HEK293 (cell line): ENCODE data around the gene POLR3C.

Source experiments
- GLI2 ChIP-seq: fragments of 450-650 bp; formaldehyde crosslinking; IDR thresholded peaks from 2 replicates; pipeline ENCODE4; 2017; ENCODE audit warnings: missing biosample characterization, missing genetic modification characterization, low read depth, borderline replicate concordance
- GLIS1 ChIP-seq: fragments of 450-650 bp; formaldehyde crosslinking; IDR thresholded peaks from 2 replicates; pipeline ENCODE4 v1.5.1; 2016; ENCODE audit warnings: missing biosample characterization, missing genetic modification characterization
- HOXA7 ChIP-seq: sonication (generic); formaldehyde crosslinking; IDR thresholded peaks from 2 replicates; pipeline ENCODE4 v1.8.1; 2022; ENCODE audit warnings: missing genetic modification reagents, borderline replicate concordance
- REPIN1 ChIP-seq: fragments of 450-650 bp; formaldehyde crosslinking; IDR thresholded peaks from 2 replicates; pipeline ENCODE4 v1.5.1; 2017; ENCODE audit warnings: missing biosample characterization, missing genetic modification characterization, low read depth
- YY1 ChIP-seq: fragments of 450-650 bp; formaldehyde crosslinking; IDR thresholded peaks from 2 replicates; pipeline ENCODE4 v1.5.1; 2018; ENCODE audit warnings: missing biosample characterization, missing genetic modification characterization
- ZFP3 ChIP-seq: fragments of 450-650 bp; formaldehyde crosslinking; IDR thresholded peaks from 2 replicates; pipeline ENCODE4 v1.5.1; 2016; ENCODE audit warnings: low read depth, missing biosample characterization, missing genetic modification characterization
- ZNF10 ChIP-seq: fragments of 450-650 bp; formaldehyde crosslinking; IDR thresholded peaks from 2 replicates; pipeline ENCODE4 v1.5.1; 2017; ENCODE audit warnings: missing biosample characterization, missing genetic modification characterization
- ZNF140 ChIP-seq: fragments of 450-650 bp; formaldehyde crosslinking; IDR thresholded peaks from 2 replicates; pipeline ENCODE4 v1.5.1; 2016; ENCODE audit warnings: missing biosample characterization, missing genetic modification characterization
- ZNF146 ChIP-seq: fragments of 450-650 bp; formaldehyde crosslinking; IDR thresholded peaks from 2 replicates; pipeline ENCODE4 v1.5.1; 2016; ENCODE audit warnings: missing biosample characterization, missing genetic modification characterization
- ZNF16 ChIP-seq: fragments of 450-650 bp; formaldehyde crosslinking; IDR thresholded peaks from 2 replicates; pipeline ENCODE4 v1.5.1; 2016; ENCODE audit warnings: low read depth, missing biosample characterization, missing genetic modification characterization
- ZNF184 ChIP-seq: fragments of 450-650 bp; IDR thresholded peaks from 2 replicates; pipeline ENCODE4 v1.5.1; 2018; ENCODE audit warnings: missing biosample characterization, mild to moderate bottlenecking, missing genetic modification characterization
- ZNF37A ChIP-seq: fragments of 450-650 bp; IDR thresholded peaks from 2 replicates; pipeline ENCODE4 v1.5.1; 2018; ENCODE audit warnings: missing biosample characterization, missing genetic modification characterization
- ZNF510 ChIP-seq: fragments of 450-650 bp; formaldehyde crosslinking; IDR thresholded peaks from 2 replicates; pipeline ENCODE4 v1.5.1; 2018; ENCODE audit warnings: mild to moderate bottlenecking, missing genetic modification characterization, missing biosample characterization; ENCODE audit not compliant: insufficient replicate concordance
- ZNF555 ChIP-seq: fragments of 450-650 bp; formaldehyde crosslinking; conservative IDR thresholded peaks from 2 replicates; pipeline ENCODE4 v1.5.1; 2017; ENCODE audit warnings: missing biosample characterization, mild to moderate bottlenecking, missing genetic modification characterization, inconsistent platforms
- ZNF561 ChIP-seq: fragments of 450-650 bp; IDR thresholded peaks from 2 replicates; pipeline ENCODE4 v1.5.1; 2018; ENCODE audit warnings: missing biosample characterization, missing genetic modification characterization, borderline replicate concordance
- ZNF585B ChIP-seq: fragments of 450-650 bp; formaldehyde crosslinking; IDR thresholded peaks from 2 replicates; pipeline ENCODE4 v1.5.1; 2016; ENCODE audit warnings: missing biosample characterization, missing genetic modification characterization
- ZNF660 ChIP-seq: fragments of 450-650 bp; IDR thresholded peaks from 2 replicates; pipeline ENCODE4 v1.5.1; 2018; ENCODE audit warnings: missing biosample characterization, mild to moderate bottlenecking, missing genetic modification characterization
- ZNF843 ChIP-seq: fragments of 450-650 bp; formaldehyde crosslinking; IDR thresholded peaks from 2 replicates; pipeline ENCODE4 v1.5.1; 2016; ENCODE audit warnings: missing biosample characterization, missing genetic modification characterization
- TF ChIP-seq, protein P1 (sequence below): fragments of 450-650 bp; formaldehyde crosslinking; IDR thresholded peaks from 2 replicates; pipeline ENCODE4 v1.5.1; 2016; ENCODE audit warnings: missing biosample characterization, missing genetic modification characterization, borderline replicate concordance
- TF ChIP-seq, protein P2 (sequence below): fragments of 450-650 bp; formaldehyde crosslinking; IDR thresholded peaks from 2 replicates; pipeline ENCODE4 v1.5.1; 2017; ENCODE audit warnings: missing biosample characterization, missing genetic modification characterization
- TF ChIP-seq, protein P3 (sequence below): fragments of 450-650 bp; formaldehyde crosslinking; IDR thresholded peaks from 2 replicates; pipeline ENCODE4 v1.5.1; 2017; ENCODE audit warnings: missing biosample characterization, missing genetic modification characterization
- TF ChIP-seq, protein P4 (sequence below): fragments of 450-650 bp; formaldehyde crosslinking; IDR thresholded peaks from 2 replicates; pipeline ENCODE4 v1.5.1; 2016; ENCODE audit warnings: missing biosample characterization, missing genetic modification characterization
- TF ChIP-seq, protein P5 (sequence below): fragments of 450-650 bp; formaldehyde crosslinking; IDR thresholded peaks from 2 replicates; pipeline ENCODE4 v1.5.1; 2016; ENCODE audit warnings: missing biosample characterization, missing genetic modification characterization
- TF ChIP-seq, protein P6 (sequence below): fragments of 450-650 bp; IDR thresholded peaks from 2 replicates; pipeline ENCODE4 v1.5.1; 2018; ENCODE audit warnings: missing biosample characterization, mild to moderate bottlenecking, missing genetic modification characterization
- TF ChIP-seq, protein P7 (sequence below): fragments of 450-650 bp; IDR thresholded peaks from 2 replicates; pipeline ENCODE4 v1.5.1; 2018; ENCODE audit warnings: missing biosample characterization, missing genetic modification characterization

POLR3C gene

DNA sequence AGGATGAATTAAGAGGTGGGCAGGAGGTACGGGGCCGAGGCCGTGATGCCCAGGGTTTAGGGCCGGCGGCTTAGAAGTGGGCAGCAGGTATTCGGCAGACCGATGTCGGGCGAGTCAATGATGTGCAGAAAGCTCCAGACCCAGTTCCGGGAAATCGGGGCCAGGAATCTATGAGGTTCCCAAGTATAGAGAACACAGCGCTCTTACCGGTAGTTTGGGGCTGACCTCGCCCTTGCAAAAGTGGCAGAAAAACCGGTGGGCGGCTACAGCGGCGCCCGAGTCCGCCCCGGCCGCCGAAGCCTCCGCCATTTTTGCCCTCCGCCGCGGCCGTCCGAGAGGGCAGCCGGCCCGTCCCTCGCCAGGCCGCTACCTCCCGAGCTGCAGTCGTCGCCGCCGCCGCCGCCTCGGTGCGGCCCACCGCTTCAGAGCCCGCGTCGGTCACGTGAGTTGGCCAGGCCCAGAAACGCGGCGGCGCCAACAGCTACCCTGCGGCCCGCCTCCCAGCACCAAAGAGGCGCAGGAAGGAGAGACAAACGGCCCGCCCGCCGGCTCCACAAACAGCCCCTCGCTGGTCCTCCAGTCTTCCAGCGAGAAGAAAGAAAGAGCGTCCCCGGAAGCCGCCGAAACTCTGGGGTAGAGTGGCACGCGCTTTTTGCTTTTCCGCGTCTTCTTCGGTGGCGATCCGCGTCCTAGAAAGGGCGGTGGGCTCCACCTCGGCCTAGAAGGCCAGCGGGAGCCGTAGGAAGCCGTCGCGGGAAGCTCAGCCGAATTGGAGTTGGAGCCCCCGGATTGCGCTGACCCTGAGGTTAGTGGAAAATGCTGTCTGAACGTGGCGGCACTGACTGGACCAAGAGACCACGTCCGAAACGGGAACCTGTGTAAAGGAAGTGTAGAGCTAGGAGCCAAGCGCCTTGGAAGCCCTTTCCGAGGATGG lies at the start of gene POLR3C, which contains the start of gene RNF115 (continued):
- TF ChIP-seq, protein P1, sequence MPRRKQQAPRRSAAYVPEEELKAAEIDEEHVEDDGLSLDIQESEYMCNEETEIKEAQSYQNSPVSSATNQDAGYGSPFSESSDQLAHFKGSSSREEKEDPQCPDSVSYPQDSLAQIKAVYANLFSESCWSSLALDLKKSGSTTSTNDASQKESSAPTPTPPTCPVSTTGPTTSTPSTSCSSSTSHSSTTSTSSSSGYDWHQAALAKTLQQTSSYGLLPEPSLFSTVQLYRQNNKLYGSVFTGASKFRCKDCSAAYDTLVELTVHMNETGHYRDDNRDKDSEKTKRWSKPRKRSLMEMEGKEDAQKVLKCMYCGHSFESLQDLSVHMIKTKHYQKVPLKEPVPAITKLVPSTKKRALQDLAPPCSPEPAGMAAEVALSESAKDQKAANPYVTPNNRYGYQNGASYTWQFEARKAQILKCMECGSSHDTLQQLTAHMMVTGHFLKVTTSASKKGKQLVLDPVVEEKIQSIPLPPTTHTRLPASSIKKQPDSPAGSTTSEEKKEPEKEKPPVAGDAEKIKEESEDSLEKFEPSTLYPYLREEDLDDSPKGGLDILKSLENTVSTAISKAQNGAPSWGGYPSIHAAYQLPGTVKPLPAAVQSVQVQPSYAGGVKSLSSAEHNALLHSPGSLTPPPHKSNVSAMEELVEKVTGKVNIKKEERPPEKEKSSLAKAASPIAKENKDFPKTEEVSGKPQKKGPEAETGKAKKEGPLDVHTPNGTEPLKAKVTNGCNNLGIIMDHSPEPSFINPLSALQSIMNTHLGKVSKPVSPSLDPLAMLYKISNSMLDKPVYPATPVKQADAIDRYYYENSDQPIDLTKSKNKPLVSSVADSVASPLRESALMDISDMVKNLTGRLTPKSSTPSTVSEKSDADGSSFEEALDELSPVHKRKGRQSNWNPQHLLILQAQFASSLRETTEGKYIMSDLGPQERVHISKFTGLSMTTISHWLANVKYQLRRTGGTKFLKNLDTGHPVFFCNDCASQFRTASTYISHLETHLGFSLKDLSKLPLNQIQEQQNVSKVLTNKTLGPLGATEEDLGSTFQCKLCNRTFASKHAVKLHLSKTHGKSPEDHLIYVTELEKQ (tag by site-specific recombination), result 0 out of 2 replicates have a peak, but pooled peaks have one; percentile 23
- peak; percentile 28; the same call in 1 of the 2 replicates for TF ChIP-seq GLIS1 (tag by site-specific recombination)
- no peak for TF ChIP-seq ZFP3 (tag by site-specific recombination)
- TF ChIP-seq, protein P2, sequence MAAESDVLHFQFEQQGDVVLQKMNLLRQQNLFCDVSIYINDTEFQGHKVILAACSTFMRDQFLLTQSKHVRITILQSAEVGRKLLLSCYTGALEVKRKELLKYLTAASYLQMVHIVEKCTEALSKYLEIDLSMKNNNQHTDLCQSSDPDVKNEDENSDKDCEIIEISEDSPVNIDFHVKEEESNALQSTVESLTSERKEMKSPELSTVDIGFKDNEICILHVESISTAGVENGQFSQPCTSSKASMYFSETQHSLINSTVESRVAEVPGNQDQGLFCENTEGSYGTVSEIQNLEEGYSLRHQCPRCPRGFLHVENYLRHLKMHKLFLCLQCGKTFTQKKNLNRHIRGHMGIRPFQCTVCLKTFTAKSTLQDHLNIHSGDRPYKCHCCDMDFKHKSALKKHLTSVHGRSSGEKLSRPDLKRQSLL (tag by site-specific recombination), result no peak
- TF ChIP-seq, protein P3, sequence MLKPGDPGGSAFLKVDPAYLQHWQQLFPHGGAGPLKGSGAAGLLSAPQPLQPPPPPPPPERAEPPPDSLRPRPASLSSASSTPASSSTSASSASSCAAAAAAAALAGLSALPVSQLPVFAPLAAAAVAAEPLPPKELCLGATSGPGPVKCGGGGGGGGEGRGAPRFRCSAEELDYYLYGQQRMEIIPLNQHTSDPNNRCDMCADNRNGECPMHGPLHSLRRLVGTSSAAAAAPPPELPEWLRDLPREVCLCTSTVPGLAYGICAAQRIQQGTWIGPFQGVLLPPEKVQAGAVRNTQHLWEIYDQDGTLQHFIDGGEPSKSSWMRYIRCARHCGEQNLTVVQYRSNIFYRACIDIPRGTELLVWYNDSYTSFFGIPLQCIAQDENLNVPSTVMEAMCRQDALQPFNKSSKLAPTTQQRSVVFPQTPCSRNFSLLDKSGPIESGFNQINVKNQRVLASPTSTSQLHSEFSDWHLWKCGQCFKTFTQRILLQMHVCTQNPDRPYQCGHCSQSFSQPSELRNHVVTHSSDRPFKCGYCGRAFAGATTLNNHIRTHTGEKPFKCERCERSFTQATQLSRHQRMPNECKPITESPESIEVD (tag by site-specific recombination), result no peak
- peak; percentile 97 for TF ChIP-seq ZNF660 (tag by site-specific recombination)
- no peak for TF ChIP-seq ZNF146 (tag by site-specific recombination)
- no peak for TF ChIP-seq ZNF555 (tag by site-specific recombination)
- TF ChIP-seq, protein P4, sequence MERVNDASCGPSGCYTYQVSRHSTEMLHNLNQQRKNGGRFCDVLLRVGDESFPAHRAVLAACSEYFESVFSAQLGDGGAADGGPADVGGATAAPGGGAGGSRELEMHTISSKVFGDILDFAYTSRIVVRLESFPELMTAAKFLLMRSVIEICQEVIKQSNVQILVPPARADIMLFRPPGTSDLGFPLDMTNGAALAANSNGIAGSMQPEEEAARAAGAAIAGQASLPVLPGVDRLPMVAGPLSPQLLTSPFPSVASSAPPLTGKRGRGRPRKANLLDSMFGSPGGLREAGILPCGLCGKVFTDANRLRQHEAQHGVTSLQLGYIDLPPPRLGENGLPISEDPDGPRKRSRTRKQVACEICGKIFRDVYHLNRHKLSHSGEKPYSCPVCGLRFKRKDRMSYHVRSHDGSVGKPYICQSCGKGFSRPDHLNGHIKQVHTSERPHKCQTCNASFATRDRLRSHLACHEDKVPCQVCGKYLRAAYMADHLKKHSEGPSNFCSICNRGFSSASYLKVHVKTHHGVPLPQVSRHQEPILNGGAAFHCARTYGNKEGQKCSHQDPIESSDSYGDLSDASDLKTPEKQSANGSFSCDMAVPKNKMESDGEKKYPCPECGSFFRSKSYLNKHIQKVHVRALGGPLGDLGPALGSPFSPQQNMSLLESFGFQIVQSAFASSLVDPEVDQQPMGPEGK (tag by site-specific recombination), result peak; percentile 68
- peak; percentile 93; the same call in 1 of the 2 replicates for TF ChIP-seq ZNF561
- TF ChIP-seq GLI2 (tag by site-specific recombination), result no peak
- TF ChIP-seq REPIN1 (tag by site-specific recombination), result no peak
- TF ChIP-seq ZNF37A, result 0 out of 2 replicates have a peak, but pooled peaks have one; percentile 23
- 0 out of 2 replicates have a peak, but pooled peaks have one; percentile 10 for TF ChIP-seq ZNF16
- 0 out of 2 replicates have a peak, but pooled peaks have one; percentile 40 for TF ChIP-seq ZNF843 (tag by site-specific recombination)
- TF ChIP-seq ZNF140 (tag by site-specific recombination), result no peak
- TF ChIP-seq YY1, result peak; percentile 72; the same call in 1 of the 2 replicates
- no peak for TF ChIP-seq ZNF510 (tag by site-specific recombination)
- no peak for TF ChIP-seq HOXA7
- TF ChIP-seq, protein P5, sequence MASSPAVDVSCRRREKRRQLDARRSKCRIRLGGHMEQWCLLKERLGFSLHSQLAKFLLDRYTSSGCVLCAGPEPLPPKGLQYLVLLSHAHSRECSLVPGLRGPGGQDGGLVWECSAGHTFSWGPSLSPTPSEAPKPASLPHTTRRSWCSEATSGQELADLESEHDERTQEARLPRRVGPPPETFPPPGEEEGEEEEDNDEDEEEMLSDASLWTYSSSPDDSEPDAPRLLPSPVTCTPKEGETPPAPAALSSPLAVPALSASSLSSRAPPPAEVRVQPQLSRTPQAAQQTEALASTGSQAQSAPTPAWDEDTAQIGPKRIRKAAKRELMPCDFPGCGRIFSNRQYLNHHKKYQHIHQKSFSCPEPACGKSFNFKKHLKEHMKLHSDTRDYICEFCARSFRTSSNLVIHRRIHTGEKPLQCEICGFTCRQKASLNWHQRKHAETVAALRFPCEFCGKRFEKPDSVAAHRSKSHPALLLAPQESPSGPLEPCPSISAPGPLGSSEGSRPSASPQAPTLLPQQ (tag by site-specific recombination), result peak; percentile 90
- TF ChIP-seq, protein P6, sequence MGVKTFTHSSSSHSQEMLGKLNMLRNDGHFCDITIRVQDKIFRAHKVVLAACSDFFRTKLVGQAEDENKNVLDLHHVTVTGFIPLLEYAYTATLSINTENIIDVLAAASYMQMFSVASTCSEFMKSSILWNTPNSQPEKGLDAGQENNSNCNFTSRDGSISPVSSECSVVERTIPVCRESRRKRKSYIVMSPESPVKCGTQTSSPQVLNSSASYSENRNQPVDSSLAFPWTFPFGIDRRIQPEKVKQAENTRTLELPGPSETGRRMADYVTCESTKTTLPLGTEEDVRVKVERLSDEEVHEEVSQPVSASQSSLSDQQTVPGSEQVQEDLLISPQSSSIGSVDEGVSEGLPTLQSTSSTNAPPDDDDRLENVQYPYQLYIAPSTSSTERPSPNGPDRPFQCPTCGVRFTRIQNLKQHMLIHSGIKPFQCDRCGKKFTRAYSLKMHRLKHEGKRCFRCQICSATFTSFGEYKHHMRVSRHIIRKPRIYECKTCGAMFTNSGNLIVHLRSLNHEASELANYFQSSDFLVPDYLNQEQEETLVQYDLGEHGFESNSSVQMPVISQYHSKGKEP (tag by site-specific recombination), result no peak
- no peak for TF ChIP-seq ZNF585B (tag by site-specific recombination)
- TF ChIP-seq ZNF10 (tag by site-specific recombination), result peak; percentile 100
- 0 out of 2 replicates have a peak, but pooled peaks have one; percentile 29 for TF ChIP-seq ZNF184 (tag by site-specific recombination)
- TF ChIP-seq, protein P7, sequence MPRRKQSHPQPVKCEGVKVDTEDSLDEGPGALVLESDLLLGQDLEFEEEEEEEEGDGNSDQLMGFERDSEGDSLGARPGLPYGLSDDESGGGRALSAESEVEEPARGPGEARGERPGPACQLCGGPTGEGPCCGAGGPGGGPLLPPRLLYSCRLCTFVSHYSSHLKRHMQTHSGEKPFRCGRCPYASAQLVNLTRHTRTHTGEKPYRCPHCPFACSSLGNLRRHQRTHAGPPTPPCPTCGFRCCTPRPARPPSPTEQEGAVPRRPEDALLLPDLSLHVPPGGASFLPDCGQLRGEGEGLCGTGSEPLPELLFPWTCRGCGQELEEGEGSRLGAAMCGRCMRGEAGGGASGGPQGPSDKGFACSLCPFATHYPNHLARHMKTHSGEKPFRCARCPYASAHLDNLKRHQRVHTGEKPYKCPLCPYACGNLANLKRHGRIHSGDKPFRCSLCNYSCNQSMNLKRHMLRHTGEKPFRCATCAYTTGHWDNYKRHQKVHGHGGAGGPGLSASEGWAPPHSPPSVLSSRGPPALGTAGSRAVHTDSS (tag by site-specific recombination), result no peak
